HG02642 (cell line): ENCODE results near the gene SULT1C4.
"Not testable (repeated sequence)": the region's sequence is repeated elsewhere in the genome, so short reads cannot be mapped to it uniquely, and the experiment has no call there.

Source experiments
- ATAC-seq: cut with Tn5 transposase; IDR thresholded peaks from one replicate; pipeline ENCODE4 v1.9.1; 2021; ENCODE audit warnings: mild to moderate bottlenecking; ENCODE audit not compliant: unreplicated experiment, poor library complexity

SULT1C4 gene

GRCh38 chr2:108409768-108410167, 32.0 kb downstream of the SULT1C4 start:
- no peak for ATAC-seq

- no peak for ATAC-seq
Measured at GRCh38 chr2:108412995-108413710, 35.4 kb downstream of the SULT1C4 start.

GRCh38 chr2:108413711-108414095, 35.9 kb downstream of the SULT1C4 start:
- ATAC-seq, result no peak

- no peak for ATAC-seq
Measured at GRCh38 chr2:108414256-108414876, 36.6 kb downstream of the SULT1C4 start.

GRCh38 chr2:108414945-108415344, 37.2 kb downstream of the SULT1C4 start:
- no peak for ATAC-seq

- no peak for ATAC-seq
Measured at GRCh38 chr2:108417254-108417653, 39.5 kb downstream of the SULT1C4 start.

- no peak for ATAC-seq
Measured at GRCh38 chr2:108418416-108418815, 40.7 kb downstream of the SULT1C4 start.

GRCh38 chr2:108423067-108423466, 45.3 kb downstream of the SULT1C4 start:
- ATAC-seq, result no peak

- no peak for ATAC-seq
Measured at GRCh38 chr2:108423502-108424251, 45.9 kb downstream of the SULT1C4 start.

- ATAC-seq, result no peak
Measured at GRCh38 chr2:108428286-108429009, 50.7 kb downstream of the SULT1C4 start.

GRCh38 chr2:108435578-108435977, 57.8 kb downstream of the SULT1C4 start:
- ATAC-seq, result not testable (repeated sequence)

GRCh38 chr2:108436976-108437375, 59.2 kb downstream of the SULT1C4 start:
- no peak for ATAC-seq
